ENCODE measurements around the gene ADGRG1. TPM values are rescaled to one million over a fixed set of nuclear protein-coding genes. Genes with fewer than 3 reads are reported as not detected.

The ADGRG1 gene
- total RNA-seq, 1 donor from 2014 or later = 13.9 TPM

DNA sequence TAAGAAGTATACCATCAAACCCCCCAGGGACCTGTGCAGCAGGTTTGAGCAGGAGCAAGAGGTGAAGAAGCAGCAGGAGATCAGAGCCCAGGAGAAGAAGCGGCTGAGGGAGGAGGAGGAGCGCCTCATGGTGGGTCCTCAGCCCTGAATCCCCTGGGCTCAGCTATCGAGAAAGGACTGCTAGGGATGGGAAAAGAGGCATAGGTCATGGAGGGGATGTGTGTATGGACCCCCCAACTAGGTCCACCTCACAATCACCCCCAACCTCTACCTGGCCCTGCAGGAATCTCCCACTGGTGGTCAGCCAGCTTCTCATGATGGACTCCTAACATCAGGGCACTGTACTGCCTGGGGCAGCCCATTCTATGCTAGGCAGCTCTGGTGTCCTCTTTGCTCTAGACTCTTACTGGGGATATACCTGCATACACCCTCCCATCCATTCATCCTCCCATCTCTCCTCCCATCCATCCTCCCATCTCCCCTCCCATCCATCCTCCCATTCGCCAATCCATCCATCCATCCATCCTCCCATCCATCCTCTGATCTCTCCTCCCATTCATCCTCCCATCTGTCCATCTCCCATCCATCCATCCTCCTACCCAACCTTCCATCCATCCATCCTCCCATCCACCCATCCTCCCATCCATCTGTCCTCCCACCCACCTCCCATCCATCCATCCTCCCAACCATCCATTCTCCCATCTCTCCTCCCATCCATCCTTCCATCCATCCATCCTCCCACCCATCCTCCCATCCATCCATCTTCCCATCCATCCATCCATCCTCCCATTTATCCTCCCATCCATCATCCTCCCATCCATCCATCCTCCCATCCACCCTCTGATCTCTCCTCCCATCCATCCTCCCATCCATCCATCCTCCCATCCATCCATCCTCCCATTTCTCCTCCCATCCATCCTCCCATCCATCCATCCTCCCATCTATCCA is 76.7 kb downstream of the ADGRG1 start:
- Histone ChIP-seq H2AFZ (ENCODE audit: low read depth, low read length) (no peak overlapping the region), H3K79me2 (ENCODE audit: insufficient read depth, low read length) (no peaks in the 10 kb centered on the region), H3K4me1 (ENCODE audit: insufficient read depth, low read length) (no peaks in the 10 kb centered on the region), H3K9me3 (ENCODE audit: insufficient read depth, low read depth, low read length) (peaks cover 9% of the 10 kb centered on the region), H4K20me1 (ENCODE audit: insufficient read depth, low read length) (no peaks in the 10 kb centered on the region), H3K27ac (ENCODE audit: low read depth, low read length) (no peak overlapping the region), H3K9ac (ENCODE audit: low read length) (no peak overlapping the region), H3K4me3 (ENCODE audit: insufficient read depth, low read depth, low read length) (no peak overlapping the region), H3K27me3 (ENCODE audit: insufficient read depth, low read length) (peaks cover 3% of the 10 kb centered on the region), H3K36me3 (ENCODE audit: insufficient read depth, low read length) (no peaks in the 10 kb centered on the region), H3K4me2 (ENCODE audit: low read length) (no peak overlapping the region)
- peaks cover 28% of the 10 kb centered on the region for H3K27me3 Mint-ChIP-seq (ENCODE audit: low read depth, unreplicated experiment)
- H3K4me3 Mint-ChIP-seq (ENCODE audit: unreplicated experiment) = no peak overlapping the region
- H3K27ac Mint-ChIP-seq (ENCODE audit: unreplicated experiment) = no peak overlapping the region
- FAIRE-seq (no peak), DNase-seq (ENCODE audit: low read depth) (no peak)
- H3K36me3 Mint-ChIP-seq (ENCODE audit: low read depth, unreplicated experiment) = no peaks in the 10 kb centered on the region
- H3K9me3 Mint-ChIP-seq (ENCODE audit: unreplicated experiment) = no peaks in the 10 kb centered on the region
- TF ChIP-seq, protein P1, sequence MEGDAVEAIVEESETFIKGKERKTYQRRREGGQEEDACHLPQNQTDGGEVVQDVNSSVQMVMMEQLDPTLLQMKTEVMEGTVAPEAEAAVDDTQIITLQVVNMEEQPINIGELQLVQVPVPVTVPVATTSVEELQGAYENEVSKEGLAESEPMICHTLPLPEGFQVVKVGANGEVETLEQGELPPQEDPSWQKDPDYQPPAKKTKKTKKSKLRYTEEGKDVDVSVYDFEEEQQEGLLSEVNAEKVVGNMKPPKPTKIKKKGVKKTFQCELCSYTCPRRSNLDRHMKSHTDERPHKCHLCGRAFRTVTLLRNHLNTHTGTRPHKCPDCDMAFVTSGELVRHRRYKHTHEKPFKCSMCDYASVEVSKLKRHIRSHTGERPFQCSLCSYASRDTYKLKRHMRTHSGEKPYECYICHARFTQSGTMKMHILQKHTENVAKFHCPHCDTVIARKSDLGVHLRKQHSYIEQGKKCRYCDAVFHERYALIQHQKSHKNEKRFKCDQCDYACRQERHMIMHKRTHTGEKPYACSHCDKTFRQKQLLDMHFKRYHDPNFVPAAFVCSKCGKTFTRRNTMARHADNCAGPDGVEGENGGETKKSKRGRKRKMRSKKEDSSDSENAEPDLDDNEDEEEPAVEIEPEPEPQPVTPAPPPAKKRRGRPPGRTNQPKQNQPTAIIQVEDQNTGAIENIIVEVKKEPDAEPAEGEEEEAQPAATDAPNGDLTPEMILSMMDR (IDR thresholded peaks at IDR 0.05; ENCODE audit: insufficient read depth, low read depth, low read length) = no peak
- no peak for TF ChIP-seq EZH2 (IDR thresholded peaks at IDR 0.05; ENCODE audit: insufficient read depth, low read length)
- H3K4me1 Mint-ChIP-seq (ENCODE audit: low read depth, unreplicated experiment) = peaks cover 4% of the 10 kb centered on the region

- H3K4me2 ChIP-seq (ENCODE audit: low read length) = no peak overlapping the region
- no peaks in the 10 kb centered on the region for H3K4me1 ChIP-seq (ENCODE audit: insufficient read depth, low read length)
- TF ChIP-seq, protein P1 (IDR thresholded peaks at IDR 0.05; ENCODE audit: insufficient read depth, low read depth, low read length) = no peak
- no peak for TF ChIP-seq EZH2 (IDR thresholded peaks at IDR 0.05; ENCODE audit: insufficient read depth, low read length)
- H3K27ac ChIP-seq (ENCODE audit: low read depth, low read length) = no peak overlapping the region
- H3K27ac Mint-ChIP-seq (ENCODE audit: unreplicated experiment) = no peak overlapping the region
- H3K79me2 ChIP-seq (ENCODE audit: insufficient read depth, low read length) = no peaks in the 10 kb centered on the region
- H3K36me3 Mint-ChIP-seq (ENCODE audit: low read depth, unreplicated experiment) = no peaks in the 10 kb centered on the region
- H3K9me3 Mint-ChIP-seq (ENCODE audit: unreplicated experiment) = no peaks in the 10 kb centered on the region
- H3K9ac ChIP-seq (ENCODE audit: low read length) = no peak overlapping the region
- DNase-seq (ENCODE audit: low read depth) (no peak), FAIRE-seq (no peak)
- H3K4me3 ChIP-seq (ENCODE audit: insufficient read depth, low read depth, low read length) = no peak overlapping the region
- H3K9me3 ChIP-seq (ENCODE audit: insufficient read depth, low read depth, low read length) = peaks cover 9% of the 10 kb centered on the region
- no peaks in the 10 kb centered on the region for H3K4me1 Mint-ChIP-seq (ENCODE audit: low read depth, unreplicated experiment)
- no peaks in the 10 kb centered on the region for H3K36me3 ChIP-seq (ENCODE audit: insufficient read depth, low read length)
- H3K27me3 Mint-ChIP-seq (ENCODE audit: low read depth, unreplicated experiment) = peaks cover 35% of the 10 kb centered on the region
- H2AFZ ChIP-seq (ENCODE audit: low read depth, low read length) = no peak overlapping the region
- H3K27me3 ChIP-seq (ENCODE audit: insufficient read depth, low read length) = peaks cover 13% of the 10 kb centered on the region
- H3K4me3 Mint-ChIP-seq (ENCODE audit: unreplicated experiment) = no peak overlapping the region
- H4K20me1 ChIP-seq (ENCODE audit: insufficient read depth, low read length) = no peaks in the 10 kb centered on the region
These were observed 78.3 kb downstream of the ADGRG1 start for GRCh38 chr16:57706717-57707116.

GRCh38 chr16:57707331-57707730 is 78.9 kb downstream of the ADGRG1 start:
- no peak overlapping the region for H3K9ac ChIP-seq (ENCODE audit: low read length)
- H4K20me1 ChIP-seq (ENCODE audit: insufficient read depth, low read length) = no peaks in the 10 kb centered on the region
- DNase-seq (ENCODE audit: low read depth) = no peak
- no peaks in the 10 kb centered on the region for H3K4me1 ChIP-seq (ENCODE audit: insufficient read depth, low read length)
- TF ChIP-seq EZH2 (IDR thresholded peaks at IDR 0.05; ENCODE audit: insufficient read depth, low read length) = no peak
- TF ChIP-seq, protein P1 (IDR thresholded peaks at IDR 0.05; ENCODE audit: insufficient read depth, low read depth, low read length) = no peak
- Mint-ChIP-seq H3K4me3 (ENCODE audit: unreplicated experiment) (no peak overlapping the region), H3K9me3 (ENCODE audit: unreplicated experiment) (no peaks in the 10 kb centered on the region), H3K4me1 (ENCODE audit: low read depth, unreplicated experiment) (no peaks in the 10 kb centered on the region), H3K27ac (ENCODE audit: unreplicated experiment) (no peak overlapping the region), H3K27me3 (ENCODE audit: low read depth, unreplicated experiment) (peaks cover 31% of the 10 kb centered on the region), H3K36me3 (ENCODE audit: low read depth, unreplicated experiment) (no peaks in the 10 kb centered on the region)
- H3K4me2 ChIP-seq (ENCODE audit: low read length) = no peak overlapping the region
- peaks cover 19% of the 10 kb centered on the region for H3K27me3 ChIP-seq (ENCODE audit: insufficient read depth, low read length)
- H3K9me3 ChIP-seq (ENCODE audit: insufficient read depth, low read depth, low read length) = peaks cover 9% of the 10 kb centered on the region
- no peak overlapping the region for H2AFZ ChIP-seq (ENCODE audit: low read depth, low read length)
- H3K27ac ChIP-seq (ENCODE audit: low read depth, low read length) = no peak overlapping the region
- H3K36me3 ChIP-seq (ENCODE audit: insufficient read depth, low read length) = no peaks in the 10 kb centered on the region
- no peak overlapping the region for H3K4me3 ChIP-seq (ENCODE audit: insufficient read depth, low read depth, low read length)
- no peaks in the 10 kb centered on the region for H3K79me2 ChIP-seq (ENCODE audit: insufficient read depth, low read length)
- no peak for FAIRE-seq
